H9 (cell line): ENCODE results near the gene PTPRN2. TPM values are rescaled to one million over a fixed set of nuclear protein-coding genes. Genes with fewer than 3 reads are reported as not detected.
"Not testable (repeated sequence)": the region's sequence is repeated elsewhere in the genome, so short reads cannot be mapped to it uniquely, and the experiment has no call there.

Experiments
- DNase-seq: peaks from one replicate; pipeline ENCODE4 v3.0.0-alpha.2; 2017
- H2AFZ ChIP-seq: one replicate; pipeline ENCODE4 v1.6.1; 2013; ENCODE audit warnings: mild to moderate bottlenecking, low read length, control low read depth, moderate library complexity
- H2AK5ac ChIP-seq: 2 replicates; pipeline ENCODE4 v1.6.1; 2013; ENCODE audit warnings: low read length, control low read depth, mixed read lengths; ENCODE audit not compliant: insufficient read length
- H2BK120ac ChIP-seq: one replicate; pipeline ENCODE4 v1.6.1; 2013; ENCODE audit warnings: low read depth, mild to moderate bottlenecking, low read length, control low read depth, inconsistent platforms; ENCODE audit not compliant: poor library complexity, severe bottlenecking
- H2BK12ac ChIP-seq: 2 replicates; pipeline ENCODE4 v1.6.1; 2013; ENCODE audit warnings: low read length, control low read depth, mixed read lengths, low read depth; ENCODE audit not compliant: insufficient read length
- H2BK15ac ChIP-seq: 2 replicates; pipeline ENCODE4 v1.6.1; 2013; ENCODE audit warnings: low read depth, low read length, control low read depth
- H2BK20ac ChIP-seq: one replicate; pipeline ENCODE4 v1.6.1; 2013; ENCODE audit warnings: low read depth, mild to moderate bottlenecking, low read length, control low read depth, inconsistent platforms; ENCODE audit not compliant: poor library complexity, severe bottlenecking
- H2BK5ac ChIP-seq: 2 replicates; pipeline ENCODE4 v1.6.1; 2013; ENCODE audit warnings: low read length, control low read depth, mixed read lengths; ENCODE audit not compliant: insufficient read length
- H3K14ac ChIP-seq: 2 replicates; pipeline ENCODE4 v1.6.1; 2013; ENCODE audit warnings: low read length, control low read depth; ENCODE audit not compliant: insufficient read depth
- H3K18ac ChIP-seq: 2 replicates; pipeline ENCODE4 v1.6.1; 2013; ENCODE audit warnings: low read depth, mild to moderate bottlenecking, mixed read lengths, low read length, control low read depth; ENCODE audit not compliant: insufficient read length
- H3K23ac ChIP-seq: 2 replicates; pipeline ENCODE4 v1.6.1; 2013; ENCODE audit warnings: low read length, control low read depth, mixed read lengths, low read depth; ENCODE audit not compliant: insufficient read length
- H3K23me2 ChIP-seq: 2 replicates; pipeline ENCODE4 v1.6.1; 2013; ENCODE audit warnings: low read depth, mild to moderate bottlenecking, mixed read lengths, low read length, control low read depth; ENCODE audit not compliant: insufficient read length, poor library complexity, severe bottlenecking
- H3K27ac ChIP-seq: 2 replicates; pipeline ENCODE4 v1.5.1; 2013; ENCODE audit warnings: low read length, control low read depth, mixed read lengths, low read depth; ENCODE audit not compliant: insufficient read length
- H3K27me3 ChIP-seq: 2 replicates; pipeline ENCODE4 v1.6.1; 2013; ENCODE audit warnings: low read length, control low read depth, inconsistent platforms; ENCODE audit not compliant: insufficient read depth
- H3K4ac ChIP-seq: 2 replicates; pipeline ENCODE4 v1.6.1; 2013; ENCODE audit warnings: low read depth, mild to moderate bottlenecking, control low read depth, inconsistent platforms, low read length, moderate library complexity
- H3K4me1 ChIP-seq: 2 replicates; pipeline ENCODE4 v1.6.1; 2013; ENCODE audit warnings: low read length, control low read depth, inconsistent platforms; ENCODE audit not compliant: insufficient read depth
- H3K4me2 ChIP-seq: 2 replicates; pipeline ENCODE4 v1.6.1; 2013; ENCODE audit warnings: low read length, control low read depth, mixed read lengths; ENCODE audit not compliant: insufficient read length, insufficient read depth
- H3K56ac ChIP-seq: 2 replicates; pipeline ENCODE4 v1.6.1; 2013; ENCODE audit warnings: low read depth, mild to moderate bottlenecking, mixed read lengths, low read length, control low read depth; ENCODE audit not compliant: insufficient read length
- H3K79me1 ChIP-seq: 2 replicates; pipeline ENCODE4 v1.6.1; 2013; ENCODE audit warnings: low read depth, mild to moderate bottlenecking, moderate library complexity, low read length, control low read depth, inconsistent platforms; ENCODE audit not compliant: insufficient read depth, poor library complexity, severe bottlenecking
- H3K79me2 ChIP-seq: 2 replicates; pipeline ENCODE4 v1.6.1; 2013; ENCODE audit warnings: low read length, control low read depth, inconsistent platforms; ENCODE audit not compliant: insufficient read depth
- H3K9ac ChIP-seq: 2 replicates; pipeline ENCODE4 v1.6.1; 2013; ENCODE audit warnings: low read length, control low read depth, mixed read lengths; ENCODE audit not compliant: insufficient read length; ENCODE audit errors: extremely low read depth
- H3K9me3 ChIP-seq: one replicate; pipeline ENCODE4 v1.6.1; 2013; ENCODE audit warnings: low read depth, low read length, inconsistent platforms; ENCODE audit not compliant: control insufficient read depth
- H3T11ph ChIP-seq: one replicate; pipeline ENCODE4 v1.6.1; 2013; ENCODE audit warnings: mild to moderate bottlenecking, low read length, control low read depth, inconsistent platforms
- H4K20me1 ChIP-seq: one replicate; pipeline ENCODE4 v1.6.1; 2013; ENCODE audit not compliant: control insufficient read depth, insufficient read length, insufficient read depth
- H4K5ac ChIP-seq: 2 replicates; pipeline ENCODE4 v1.6.1; 2013; ENCODE audit warnings: low read depth, mild to moderate bottlenecking, mixed read lengths, low read length, control low read depth; ENCODE audit not compliant: insufficient read length
- H4K8ac ChIP-seq: replicated peaks from 2 replicates; pipeline ENCODE4 v1.6.1; 2013; ENCODE audit warnings: low read length, control low read depth, mixed read lengths, low read depth; ENCODE audit not compliant: insufficient read length
- H4K91ac ChIP-seq: 2 replicates; pipeline ENCODE4 v1.6.1; 2013; ENCODE audit warnings: low read depth, mild to moderate bottlenecking, moderate library complexity, mixed read lengths, low read length, control low read depth; ENCODE audit not compliant: insufficient read length
- H3K27ac Mint-ChIP-seq, 3 experiments: 2 replicates in 2 of 3; 3 replicates in 1 of 3; pipeline ENCODE4 v1.8.0; 2020 to 2021; ENCODE audit warnings: mixed read lengths in 3 of 3, mild to moderate bottlenecking in 1 of 3, moderate library complexity in 1 of 3
- H3K27me3 Mint-ChIP-seq: 2 replicates; pipeline ENCODE4 v1.8.0; 2021; ENCODE audit warnings: low read depth, mild to moderate bottlenecking, moderate library complexity, mixed read lengths
- H3K36me3 Mint-ChIP-seq, 3 experiments: 2 replicates in 2 of 3; 3 replicates in 1 of 3; pipeline ENCODE4 v1.8.0; 2020 to 2021; ENCODE audit warnings: low read depth in 3 of 3, mixed read lengths in 3 of 3; ENCODE audit not compliant: insufficient read depth in 1 of 3
- H3K4me1 Mint-ChIP-seq, 2 experiments: 2 replicates each; pipeline ENCODE4 v1.8.0; 2020; ENCODE audit warnings: mixed read lengths in 2 of 2
- H3K4me3 Mint-ChIP-seq, 2 experiments: 2 replicates in 1 of 2; 3 replicates in 1 of 2; pipeline ENCODE4 v1.8.0; 2020 to 2021; ENCODE audit warnings: mild to moderate bottlenecking in 2 of 2, mixed read lengths in 2 of 2, moderate library complexity in 1 of 2
- H3K9me3 Mint-ChIP-seq, 2 experiments: 2 replicates in 1 of 2; 3 replicates in 1 of 2; pipeline ENCODE4 v1.8.0; 2020; ENCODE audit warnings: mild to moderate bottlenecking in 2 of 2, mixed read lengths in 2 of 2, moderate library complexity in 1 of 2
- WGBS: extraction: QIAGEN DNeasy Blood & Tissue Kit; methylation state at CpG from one replicate; pipeline ENCODE4 v1.1.7; 2013; ENCODE audit warnings: missing lambda C conversion rate, low lambda C conversion rate, mixed read lengths; ENCODE audit not compliant: insufficient read length; ENCODE audit errors: extremely low coverage; 5-methylcytosine and 5-hydroxymethylcytosine counted together
- total RNA-seq: library from RNA; stranded (reverse); gene quantifications from 2 replicates; pipeline ENCODE4 v1.2.1, GENCODE V29; 2021
- TF ChIP-seq, protein P1 (sequence below): fragments of 200-600 bp; sonication (generic); conservative IDR thresholded peaks from 3 replicates; pipeline ENCODE4 v1.8.0; 2021; ENCODE audit warnings: antibody characterized with exemption, mild to moderate bottlenecking

Gene PTPRN2
- total RNA-seq, 1 experiment from 2014 or later: 5.2 TPM

- H3K23ac ChIP-seq: no peak overlapping the region
- H2BK5ac ChIP-seq: no peak overlapping the region
- no peak overlapping the region for H4K8ac ChIP-seq
- Mint-ChIP-seq H3K9me3 (peaks cover 31 to 36% of the 10 kb centered on the region in 2 experiments), H3K36me3 (peaks cover 16 to 39% (median 24%) of the 10 kb centered on the region in 3 experiments), H3K4me1 (peaks cover 0 to 3% of the 10 kb centered on the region in 2 experiments; a peak in 2 of 4 replicates), H3K27me3 (peaks cover 25% of the 10 kb centered on the region), H3K27ac (no peak overlapping the region), H3K4me3 (no peak overlapping the region)
- no peaks in the 10 kb centered on the region for H3K79me1 ChIP-seq
- H3K56ac ChIP-seq: no peak overlapping the region
- H3K9ac ChIP-seq: no peak overlapping the region
- no peak overlapping the region for H2BK15ac ChIP-seq
- no peaks in the 10 kb centered on the region for H4K20me1 ChIP-seq
- H2AFZ ChIP-seq: no peak overlapping the region
- no peak overlapping the region for H2BK12ac ChIP-seq
- no peaks in the 10 kb centered on the region for H3K9me3 ChIP-seq
- H3K23me2 ChIP-seq: no peaks in the 10 kb centered on the region
- no peak overlapping the region for H4K91ac ChIP-seq
- H3K4me1 ChIP-seq: no peaks in the 10 kb centered on the region
- H3K4me2 ChIP-seq: no peak overlapping the region
- H3K27me3 ChIP-seq: no peaks in the 10 kb centered on the region
- H3K4ac ChIP-seq: no peak overlapping the region
- DNase-seq: no peak
- no peak overlapping the region for H2BK20ac ChIP-seq
- H3K18ac ChIP-seq: no peak overlapping the region
- H3K14ac ChIP-seq: no peak overlapping the region
- H3T11ph ChIP-seq: no peak overlapping the region
- H2BK120ac ChIP-seq: no peak overlapping the region
- TF ChIP-seq, protein P1, sequence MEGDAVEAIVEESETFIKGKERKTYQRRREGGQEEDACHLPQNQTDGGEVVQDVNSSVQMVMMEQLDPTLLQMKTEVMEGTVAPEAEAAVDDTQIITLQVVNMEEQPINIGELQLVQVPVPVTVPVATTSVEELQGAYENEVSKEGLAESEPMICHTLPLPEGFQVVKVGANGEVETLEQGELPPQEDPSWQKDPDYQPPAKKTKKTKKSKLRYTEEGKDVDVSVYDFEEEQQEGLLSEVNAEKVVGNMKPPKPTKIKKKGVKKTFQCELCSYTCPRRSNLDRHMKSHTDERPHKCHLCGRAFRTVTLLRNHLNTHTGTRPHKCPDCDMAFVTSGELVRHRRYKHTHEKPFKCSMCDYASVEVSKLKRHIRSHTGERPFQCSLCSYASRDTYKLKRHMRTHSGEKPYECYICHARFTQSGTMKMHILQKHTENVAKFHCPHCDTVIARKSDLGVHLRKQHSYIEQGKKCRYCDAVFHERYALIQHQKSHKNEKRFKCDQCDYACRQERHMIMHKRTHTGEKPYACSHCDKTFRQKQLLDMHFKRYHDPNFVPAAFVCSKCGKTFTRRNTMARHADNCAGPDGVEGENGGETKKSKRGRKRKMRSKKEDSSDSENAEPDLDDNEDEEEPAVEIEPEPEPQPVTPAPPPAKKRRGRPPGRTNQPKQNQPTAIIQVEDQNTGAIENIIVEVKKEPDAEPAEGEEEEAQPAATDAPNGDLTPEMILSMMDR: no peak
- WGBS: no CpG with 5 or more reads among the region's 8 CpGs
- no peak overlapping the region for H2AK5ac ChIP-seq
- H4K5ac ChIP-seq: no peak overlapping the region
- no peak overlapping the region for H3K27ac ChIP-seq
- H3K79me2 ChIP-seq: no peaks in the 10 kb centered on the region
These were observed 650.6 kb downstream of the PTPRN2 start for GRCh38 chr7:157936976-157937375.

GRCh38 chr7:157935721-157936120 lies 651.9 kb downstream of the PTPRN2 start:
- H3K27me3 ChIP-seq, H3T11ph ChIP-seq, H3K79me2 ChIP-seq, H4K8ac ChIP-seq, H3K27ac ChIP-seq, H3K4me3 Mint-ChIP-seq, H3K79me1 ChIP-seq, H4K91ac ChIP-seq, H3K4ac ChIP-seq, H2AFZ ChIP-seq, H2BK120ac ChIP-seq, H2BK15ac ChIP-seq, H3K9me3 ChIP-seq, H2AK5ac ChIP-seq, H3K23me2 ChIP-seq, DNase-seq, H3K9ac ChIP-seq, H2BK20ac ChIP-seq, H2BK12ac ChIP-seq, H3K27ac Mint-ChIP-seq, H4K5ac ChIP-seq, H3K4me1 ChIP-seq, H3K14ac ChIP-seq, H2BK5ac ChIP-seq, H3K18ac ChIP-seq, H3K4me2 ChIP-seq, H3K56ac ChIP-seq, H3K23ac ChIP-seq, H4K20me1 ChIP-seq: not testable (repeated sequence)
- Mint-ChIP-seq H3K27me3 (peaks cover 27% of the 10 kb centered on the region), H3K36me3 (peaks cover 16 to 31% (median 24%) of the 10 kb centered on the region in 3 experiments), H3K9me3 (peaks cover 31 to 32% of the 10 kb centered on the region in 2 experiments), H3K4me1 (peaks cover 10 to 15% of the 10 kb centered on the region in 2 experiments)
- no CpG with 5 or more reads among the region's 11 CpGs for WGBS
